ENCODE results near the gene UPK3A. TPM values are rescaled to one million over a fixed set of nuclear protein-coding genes. Genes with fewer than 3 reads are reported as not detected.
A peak's percentile ranks its signal among the peaks of the same experiment; 100 is the strongest.

UPK3A gene
- not detected in 2 replicates for polyA plus RNA-seq (2012; rRNA removed)
- polyA plus RNA-seq (2012; cell fraction: cytosol; rRNA removed) = not detected in 2 replicates
- polyA plus RNA-seq (2012; cell fraction: nucleus; rRNA removed) = not detected in 2 replicates

DNA sequence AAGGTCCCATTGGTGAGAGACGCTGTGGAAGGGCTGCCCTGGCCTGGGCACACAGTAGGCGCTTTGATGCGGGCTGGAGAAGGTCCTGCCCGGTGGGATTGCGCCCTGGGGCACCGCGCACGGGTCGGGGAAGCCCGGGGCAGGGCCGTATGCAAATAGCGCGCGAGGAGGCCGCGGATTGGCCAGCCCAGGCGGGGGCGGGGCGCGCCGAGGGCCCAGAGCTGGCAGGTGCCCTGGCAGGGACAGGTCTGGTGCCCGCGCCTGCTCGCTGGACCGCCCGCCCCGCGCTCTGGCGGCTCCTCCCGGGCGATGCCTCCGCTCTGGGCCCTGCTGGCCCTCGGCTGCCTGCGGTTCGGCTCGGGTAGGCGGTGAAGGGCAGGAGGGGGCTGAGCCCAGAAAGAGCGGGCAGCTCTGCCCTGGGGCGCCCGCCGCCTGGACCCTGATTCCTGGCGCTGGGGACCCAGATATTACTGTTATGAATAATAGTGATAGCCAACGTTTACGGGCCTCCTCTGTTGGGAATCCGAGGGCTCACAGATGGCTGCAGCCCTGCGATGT is at the start of gene UPK3A:
TSS of gene UPK3A (plus strand) at position 245 of the 558 bp plus-strand sequence. CDS start at position 310, 65 bp downstream.
- POLR2A ChIA-PET = interaction anchor here (0.6 kb wide), 1 partner anchor 10 kb away, joined by 5 read pairs; no protein-coding TSS in a partner anchor

DNA sequence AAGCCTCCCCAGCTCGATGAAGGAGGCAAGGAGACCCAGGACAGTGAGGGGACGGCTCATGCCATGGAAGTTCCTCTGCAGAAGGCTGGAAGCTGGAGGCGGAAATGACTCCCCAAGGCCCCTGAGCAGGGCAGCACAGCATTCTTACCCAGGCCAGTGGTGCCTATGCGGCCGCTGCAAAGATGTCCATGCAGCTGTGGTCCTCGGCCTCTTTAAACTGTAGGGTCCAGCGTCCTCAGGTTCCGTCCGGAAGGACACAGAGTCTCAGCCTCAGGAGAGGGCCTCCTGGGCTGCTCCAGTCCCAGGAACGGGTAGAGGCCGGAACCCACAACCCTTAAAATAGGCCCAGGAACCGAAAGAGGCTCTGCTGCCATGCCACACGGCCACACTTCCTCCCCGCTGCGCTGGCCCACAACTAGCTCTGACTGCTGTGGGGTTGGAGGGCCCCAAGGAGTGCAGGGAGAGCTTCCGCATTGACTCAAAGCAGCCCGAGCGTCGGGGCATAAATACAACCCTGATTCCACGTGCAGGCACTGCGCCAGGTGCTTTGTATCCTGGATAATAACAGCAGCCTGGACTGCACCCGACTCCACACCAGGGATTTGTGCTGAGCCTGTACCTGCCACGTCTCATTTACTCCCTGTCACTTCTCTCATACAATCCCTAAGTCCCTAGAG is 49.5 kb upstream of the UPK3A start:
- no peak for DNase-seq
- no peaks in the 10 kb centered on the region for H3K9me2 ChIP-seq
- H3K4me2 ChIP-seq = no peak overlapping the region
- TF ChIP-seq EP300 (IDR thresholded peaks at IDR 0.05; ENCODE audit: borderline replicate concordance in 1 of 2, low read depth in 1 of 2, low read length in 1 of 2) = no peak
- TF ChIP-seq, protein P1, sequence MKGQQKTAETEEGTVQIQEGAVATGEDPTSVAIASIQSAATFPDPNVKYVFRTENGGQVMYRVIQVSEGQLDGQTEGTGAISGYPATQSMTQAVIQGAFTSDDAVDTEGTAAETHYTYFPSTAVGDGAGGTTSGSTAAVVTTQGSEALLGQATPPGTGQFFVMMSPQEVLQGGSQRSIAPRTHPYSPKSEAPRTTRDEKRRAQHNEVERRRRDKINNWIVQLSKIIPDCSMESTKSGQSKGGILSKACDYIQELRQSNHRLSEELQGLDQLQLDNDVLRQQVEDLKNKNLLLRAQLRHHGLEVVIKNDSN (IDR thresholded peaks at IDR 0.05; ENCODE audit: borderline replicate concordance, low read depth) = no peak
- TF ChIP-seq EZH2phosphoT487 (IDR thresholded peaks at IDR 0.05; ENCODE audit: borderline replicate concordance, low read depth) = no peak
- TF ChIP-seq FOXJ3 (CRISPR knock-in tag; IDR thresholded peaks at IDR 0.05) = no peak
- TF ChIP-seq TAF1 (IDR thresholded peaks at IDR 0.05; ENCODE audit: borderline replicate concordance, low read depth, low read length) = no peak
- no peak for TF ChIP-seq MXI1 (IDR thresholded peaks at IDR 0.05; ENCODE audit: low read depth, low read length)
- TF ChIP-seq TCF12 (IDR thresholded peaks at IDR 0.05) = no peak
- TF ChIP-seq JUND (IDR thresholded peaks at IDR 0.05) = no peak
- no peak for TF ChIP-seq ELF1 (IDR thresholded peaks at IDR 0.05)
- TF ChIP-seq TEAD4 (IDR thresholded peaks at IDR 0.05; ENCODE audit: borderline replicate concordance, insufficient read depth) = no peak
- no peak for TF ChIP-seq NFIC (IDR thresholded peaks at IDR 0.05; ENCODE audit: borderline replicate concordance)
- no peak for TF ChIP-seq GABPA (IDR thresholded peaks at IDR 0.05; ENCODE audit: low read depth)
- TF ChIP-seq, protein P2, sequence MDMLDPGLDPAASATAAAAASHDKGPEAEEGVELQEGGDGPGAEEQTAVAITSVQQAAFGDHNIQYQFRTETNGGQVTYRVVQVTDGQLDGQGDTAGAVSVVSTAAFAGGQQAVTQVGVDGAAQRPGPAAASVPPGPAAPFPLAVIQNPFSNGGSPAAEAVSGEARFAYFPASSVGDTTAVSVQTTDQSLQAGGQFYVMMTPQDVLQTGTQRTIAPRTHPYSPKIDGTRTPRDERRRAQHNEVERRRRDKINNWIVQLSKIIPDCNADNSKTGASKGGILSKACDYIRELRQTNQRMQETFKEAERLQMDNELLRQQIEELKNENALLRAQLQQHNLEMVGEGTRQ (IDR thresholded peaks at IDR 0.05; ENCODE audit: borderline replicate concordance, low read depth, low read length) = no peak
- no peak for TF ChIP-seq RAD21 (IDR thresholded peaks at IDR 0.05; ENCODE audit: low read length)
- no peak for TF ChIP-seq RFX5 (IDR thresholded peaks at IDR 0.05; ENCODE audit: low read length)
- TF ChIP-seq POLR2AphosphoS5 (IDR thresholded peaks at IDR 0.05; ENCODE audit: low read depth, low read length) = no peak
- POLR2A ChIA-PET = no interaction called here
- H3K27me3 ChIP-seq (ENCODE audit: insufficient read depth) = no peaks in the 10 kb centered on the region
- H2AFZ ChIP-seq (ENCODE audit: low read depth) = no peak overlapping the region
- peaks cover 31% of the 10 kb centered on the region for H3K79me2 ChIP-seq (ENCODE audit: insufficient read depth)
- H3K36me3 ChIP-seq (replicated peaks in 1 of 2; ENCODE audit: control insufficient read depth in 1 of 2, insufficient read depth in 2 of 2, low read length in 1 of 2) = peaks cover 0 to 5% of the 10 kb centered on the region in 2 experiments
- H4K20me1 ChIP-seq (ENCODE audit: insufficient read depth) = peaks cover 36% of the 10 kb centered on the region
- no peaks in the 10 kb centered on the region for H3K9me3 ChIP-seq
- H3K4me3 ChIP-seq (ENCODE audit: low read depth in 2 of 2, low read length in 1 of 2) = no peak overlapping the region
- H3K27ac ChIP-seq (ENCODE audit: low read depth in 2 of 2, low read length in 1 of 2) = no peak overlapping the region
- H3F3A ChIP-seq (replicated peaks; ENCODE audit: insufficient read depth) = no peaks in the 10 kb centered on the region
- no peak overlapping the region for H3K9ac ChIP-seq
- CTCF ChIA-PET = interaction anchor here (1.0 to 2.0 kb wide), 2 partner anchors 25 to 26 kb away, joined by 3 to 8 read pairs; no protein-coding TSS in a partner anchor
- 80% methylated on average over 8 of the region's 23 CpGs for WGBS (ENCODE audit: low lambda C conversion rate)
- peaks cover 6 to 12% of the 10 kb centered on the region in 2 experiments; a peak in 2 of 4 replicates for H3K4me1 ChIP-seq (ENCODE audit: control insufficient read depth in 1 of 2, insufficient read depth in 2 of 2, low read depth in 1 of 2, low read length in 1 of 2)

More for the DNA sequence above, at the start of gene UPK3A:
- H3K27ac ChIP-seq (ENCODE audit: low read depth in 2 of 2, low read length in 1 of 2) = no peak within 1 kb of the TSS
- no peaks in the 10 kb centered on the region for H3F3A ChIP-seq (replicated peaks; ENCODE audit: insufficient read depth)
- H2AFZ ChIP-seq (ENCODE audit: low read depth) = no peak within 1 kb of the TSS
- no peak within 1 kb of the TSS for H3K4me3 ChIP-seq (ENCODE audit: low read depth in 2 of 2, low read length in 1 of 2)
- peaks cover 6% of the 10 kb centered on the region; the same call in 1 of the 2 replicates for H3K27me3 ChIP-seq (ENCODE audit: insufficient read depth)
- H3K4me2 ChIP-seq = no peak within 1 kb of the TSS
- TF ChIP-seq, protein P3, sequence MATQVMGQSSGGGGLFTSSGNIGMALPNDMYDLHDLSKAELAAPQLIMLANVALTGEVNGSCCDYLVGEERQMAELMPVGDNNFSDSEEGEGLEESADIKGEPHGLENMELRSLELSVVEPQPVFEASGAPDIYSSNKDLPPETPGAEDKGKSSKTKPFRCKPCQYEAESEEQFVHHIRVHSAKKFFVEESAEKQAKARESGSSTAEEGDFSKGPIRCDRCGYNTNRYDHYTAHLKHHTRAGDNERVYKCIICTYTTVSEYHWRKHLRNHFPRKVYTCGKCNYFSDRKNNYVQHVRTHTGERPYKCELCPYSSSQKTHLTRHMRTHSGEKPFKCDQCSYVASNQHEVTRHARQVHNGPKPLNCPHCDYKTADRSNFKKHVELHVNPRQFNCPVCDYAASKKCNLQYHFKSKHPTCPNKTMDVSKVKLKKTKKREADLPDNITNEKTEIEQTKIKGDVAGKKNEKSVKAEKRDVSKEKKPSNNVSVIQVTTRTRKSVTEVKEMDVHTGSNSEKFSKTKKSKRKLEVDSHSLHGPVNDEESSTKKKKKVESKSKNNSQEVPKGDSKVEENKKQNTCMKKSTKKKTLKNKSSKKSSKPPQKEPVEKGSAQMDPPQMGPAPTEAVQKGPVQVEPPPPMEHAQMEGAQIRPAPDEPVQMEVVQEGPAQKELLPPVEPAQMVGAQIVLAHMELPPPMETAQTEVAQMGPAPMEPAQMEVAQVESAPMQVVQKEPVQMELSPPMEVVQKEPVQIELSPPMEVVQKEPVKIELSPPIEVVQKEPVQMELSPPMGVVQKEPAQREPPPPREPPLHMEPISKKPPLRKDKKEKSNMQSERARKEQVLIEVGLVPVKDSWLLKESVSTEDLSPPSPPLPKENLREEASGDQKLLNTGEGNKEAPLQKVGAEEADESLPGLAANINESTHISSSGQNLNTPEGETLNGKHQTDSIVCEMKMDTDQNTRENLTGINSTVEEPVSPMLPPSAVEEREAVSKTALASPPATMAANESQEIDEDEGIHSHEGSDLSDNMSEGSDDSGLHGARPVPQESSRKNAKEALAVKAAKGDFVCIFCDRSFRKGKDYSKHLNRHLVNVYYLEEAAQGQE (IDR thresholded peaks at IDR 0.05; ENCODE audit: low read depth, low read length) = no peak
- TF ChIP-seq RAD21 (IDR thresholded peaks at IDR 0.05; ENCODE audit: low read length) = no peak
- no peaks in the 10 kb centered on the region for H3K36me3 ChIP-seq (replicated peaks in 1 of 2; ENCODE audit: control insufficient read depth in 1 of 2, insufficient read depth in 2 of 2, low read length in 1 of 2)
- DNase-seq = peak; percentile 77
- CTCF ChIA-PET = interaction anchor here (0.9 to 1.2 kb wide), 3 partner anchors 13 to 73 kb away, joined by 3 to 4 read pairs (median 3); no protein-coding TSS in a partner anchor
- no peaks in the 10 kb centered on the region for H4K20me1 ChIP-seq (ENCODE audit: insufficient read depth)
- H3K9me3 ChIP-seq = no peaks in the 10 kb centered on the region
- no peaks in the 10 kb centered on the region for H3K79me2 ChIP-seq (ENCODE audit: insufficient read depth)
- H3K9me2 ChIP-seq = no peaks in the 10 kb centered on the region
- 57% methylated on average over 11 of the region's 46 CpGs for WGBS (ENCODE audit: low lambda C conversion rate)
- H3K9ac ChIP-seq = no peak within 1 kb of the TSS
- H3K4me1 ChIP-seq (ENCODE audit: control insufficient read depth in 1 of 2, insufficient read depth in 2 of 2, low read depth in 1 of 2, low read length in 1 of 2) = peaks cover 0 to 3% of the 10 kb centered on the region in 2 experiments; a peak in 1 of 4 replicates

Measured in SK-N-SH (cell line).